PFSK-1 (cell line): ENCODE measurements around the gene TNNT1.

Experiments
- FOXP2 ChIP-seq: optimal IDR thresholded peaks from 2 replicates; pipeline ENCODE3; 2011; ENCODE audit warnings: borderline replicate concordance, control low read depth, inconsistent platforms; ENCODE audit not compliant: insufficient read depth; ENCODE audit errors: extremely low read length, extremely low read depth
- POLR2AphosphoS5 ChIP-seq: IDR thresholded peaks from 2 replicates; pipeline ENCODE4 v1.6.1; 2012; ENCODE audit warnings: low read depth, mild to moderate bottlenecking, control low read depth, low read length, moderate library complexity
- REST ChIP-seq, 2 experiments: IDR thresholded peaks; 2 replicates each; pipeline versions ENCODE4 v1.6.1 to v1.8.0; 2011 to 2012; ENCODE audit warnings: low read depth in 2 of 2, low read length in 2 of 2, control low read depth in 1 of 2, inconsistent platforms in 1 of 2, mild to moderate bottlenecking in 1 of 2, moderate library complexity in 1 of 2; ENCODE audit not compliant: insufficient read depth in 1 of 2
- SIN3A ChIP-seq: IDR thresholded peaks from 2 replicates; pipeline ENCODE4 v1.6.1; 2012; ENCODE audit warnings: mild to moderate bottlenecking, low read length, moderate library complexity, borderline replicate concordance; ENCODE audit not compliant: insufficient read depth
- TAF1 ChIP-seq: IDR thresholded peaks from 2 replicates; pipeline ENCODE4 v1.6.1; 2012; ENCODE audit warnings: low read length, control low read depth, borderline replicate concordance; ENCODE audit not compliant: insufficient read depth

The TNNT1 gene

GRCh38 chr19:55088021-55088451 lies 61.0 kb downstream of the TNNT1 start:
- no peak for TF ChIP-seq SIN3A
- TF ChIP-seq POLR2AphosphoS5 = no peak
- TF ChIP-seq FOXP2 = no peak
- TF ChIP-seq REST (IDR thresholded peaks at IDR 0.05; ENCODE audit: insufficient read depth in 1 of 2, low read depth in 2 of 2, low read length in 2 of 2) = no peak
- no peak for TF ChIP-seq TAF1

- TF ChIP-seq SIN3A (no peak), REST (IDR thresholded peaks at IDR 0.05; ENCODE audit: insufficient read depth in 1 of 2, low read depth in 2 of 2, low read length in 2 of 2) (no peak), POLR2AphosphoS5 (no peak), TAF1 (no peak), FOXP2 (no peak)
These were observed 61.5 kb downstream of the TNNT1 start for GRCh38 chr19:55087542-55087901.

DNA sequence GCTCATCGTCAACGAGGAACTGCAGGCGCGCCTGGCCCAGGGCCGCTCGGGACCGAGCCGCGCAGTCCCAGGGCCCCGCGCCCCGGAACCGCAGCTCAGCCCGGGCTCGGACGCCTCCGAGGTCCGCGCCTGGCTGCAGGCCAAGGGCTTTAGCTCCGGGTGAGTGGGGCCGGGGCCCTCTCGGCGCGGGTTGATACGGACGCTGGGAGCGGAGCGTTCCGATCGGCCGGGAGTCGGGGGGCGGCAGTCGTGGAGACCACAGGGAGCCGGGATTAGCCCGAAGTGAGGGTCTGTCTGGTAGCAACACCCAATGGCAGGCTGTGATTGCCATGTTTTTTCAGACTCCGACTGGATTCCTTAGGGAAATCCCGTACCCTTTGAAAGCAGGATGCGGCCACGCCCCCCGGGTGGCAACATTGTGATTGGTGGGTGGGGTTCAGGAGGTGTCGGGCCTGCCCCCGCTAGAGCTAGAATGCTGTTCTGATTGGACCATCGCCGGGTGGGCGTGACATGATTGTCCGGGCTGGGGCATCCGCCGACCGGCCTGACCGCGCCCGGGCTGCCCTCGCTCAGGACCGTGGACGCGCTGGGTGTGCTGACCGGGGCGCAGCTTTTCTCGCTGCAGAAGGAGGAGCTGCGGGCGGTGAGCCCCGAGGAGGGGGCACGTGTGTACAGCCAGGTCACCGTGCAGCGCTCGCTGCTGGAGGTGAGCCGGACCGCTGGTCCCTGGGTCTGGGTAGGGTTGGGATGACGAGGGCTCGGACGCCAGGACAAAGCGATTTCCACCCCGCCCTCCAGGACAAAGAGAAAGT lies 62.1 kb downstream of the TNNT1 start:
- no peak for TF ChIP-seq TAF1
- TF ChIP-seq POLR2AphosphoS5 = no peak
- TF ChIP-seq FOXP2 = no peak
- no peak for TF ChIP-seq REST (IDR thresholded peaks at IDR 0.05; ENCODE audit: insufficient read depth in 1 of 2, low read depth in 2 of 2, low read length in 2 of 2)
- no peak for TF ChIP-seq SIN3A

- no peak for TF ChIP-seq POLR2AphosphoS5
- TF ChIP-seq SIN3A = no peak
- no peak for TF ChIP-seq REST (IDR thresholded peaks at IDR 0.05; ENCODE audit: insufficient read depth in 1 of 2, low read depth in 2 of 2, low read length in 2 of 2)
- TF ChIP-seq FOXP2 = no peak
- no peak for TF ChIP-seq TAF1
These were observed 62.9 kb downstream of the TNNT1 start for GRCh38 chr19:55085923-55086715.
